ENCODE results near the gene MACF1.

- TF ChIP-seq CTCF (IDR thresholded peaks at IDR 0.05), result no peak
- TF ChIP-seq POLR2A (IDR thresholded peaks at IDR 0.05), result no peak
These were observed 280.7 kb downstream of the MACF1 start for GRCh38 chr1:39485046-39485803.

Measured in uterus (tissue), 2 donors.